Measurements from ENCODE around the gene U2SURP. TPM values are rescaled to one million over a fixed set of nuclear protein-coding genes. Genes with fewer than 3 reads are reported as not detected.

U2SURP gene
- total RNA-seq, 2 experiments from 2014 or later: 208 to 248 TPM

DNA sequence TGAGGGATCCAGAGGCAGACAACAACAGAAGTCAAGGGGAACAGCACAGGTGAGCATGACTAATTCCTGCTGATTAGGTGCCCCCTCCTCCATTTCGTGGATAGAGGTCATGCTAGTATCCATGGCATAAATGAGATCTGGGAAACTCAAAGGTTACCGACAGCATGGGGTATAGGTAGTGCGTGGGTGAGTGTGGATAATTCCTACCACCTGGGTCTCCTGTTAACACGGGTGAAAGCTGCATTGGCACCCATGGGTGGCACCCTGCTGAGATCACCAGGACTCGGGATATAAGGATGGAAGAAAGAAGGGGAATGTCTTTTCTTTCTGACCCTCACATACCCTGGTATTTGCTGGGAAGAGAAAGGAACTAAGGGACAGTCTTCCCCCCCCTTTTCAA, 103.8 kb downstream of the U2SURP start:
- CTCF ChIA-PET: interaction anchor here (0.8 kb wide), 1 partner anchor 797 kb away, joined by 3 read pairs; no protein-coding TSS in a partner anchor
- Mint-ChIP-seq H3K36me3 (ENCODE audit: low read depth) (peaks cover 2% of the 10 kb centered on the region), H3K9me3 (ENCODE audit: low read depth) (peaks cover 18% of the 10 kb centered on the region), H3K4me3 (no peak overlapping the region), H3K27me3 (no peaks in the 10 kb centered on the region), H3K4me1 (no peaks in the 10 kb centered on the region), H3K27ac (no peak overlapping the region)
- DNase-seq (no peak), ATAC-seq (no peak)
- POLR2A ChIA-PET: no interaction called here
- intact Hi-C loops (cut with DNase I, micrococcal nuclease): no loop called here

- Mint-ChIP-seq H3K27me3 (peaks cover 2% of the 10 kb centered on the region), H3K4me3 (no peak overlapping the region), H3K4me1 (no peaks in the 10 kb centered on the region), H3K27ac (no peak overlapping the region), H3K36me3 (ENCODE audit: low read depth) (no peaks in the 10 kb centered on the region), H3K9me3 (ENCODE audit: low read depth) (peaks cover 12% of the 10 kb centered on the region)
- no peak for ATAC-seq
- DNase-seq: no peak
- ChIA-PET POLR2A (no interaction called here), CTCF (interaction anchor here (0.9 kb wide), 1 partner anchor 18 kb away, joined by 3 read pairs; no protein-coding TSS in a partner anchor)
- intact Hi-C loops (cut with DNase I, micrococcal nuclease): no loop called here
Measured at GRCh38 chr3:143109861-143110260, 108.5 kb downstream of the U2SURP start.

Other genes starting within 250 kb of the U2SURP start
- gene PCOLCE2, start 112.5 kb upstream of the U2SURP start, total RNA-seq: under 1 TPM; 0.39 to 0.55 TPM
- not detected for gene PAQR9, start 37.9 kb upstream of the U2SURP start, total RNA-seq
- gene CHST2, start 118.2 kb downstream of the U2SURP start, total RNA-seq: 1 to 10 TPM; 5.1 to 6.8 TPM

All from activated CD4-positive, alpha-beta T cell treated with anti-CD3 and anti-CD28 coated beads for 36 hours (primary cell).